HG03378 (cell line): ENCODE data around the gene MMP1.

ENCODE experiments used
- ATAC-seq: cut with Tn5 transposase; IDR thresholded peaks from one replicate; pipeline ENCODE4 v1.9.1; 2021; ENCODE audit warnings: mild to moderate bottlenecking, moderate library complexity; ENCODE audit not compliant: unreplicated experiment

Gene MMP1

GRCh38 chr11:102807921-102808320 is 10.0 kb upstream of the MMP1 start:
- peak; percentile 61 for ATAC-seq

- ATAC-seq = no peak
Observed at GRCh38 chr11:102806296-102806695, 8.3 kb upstream of the MMP1 start.

- no peak for ATAC-seq
Observed at GRCh38 chr11:102802341-102802740, 4.4 kb upstream of the MMP1 start.

- no peak for ATAC-seq
Observed at GRCh38 chr11:102800767-102801166, 2.8 kb upstream of the MMP1 start.

GRCh38 chr11:102799681-102800340 is 1.9 kb upstream of the MMP1 start:
- no peak for ATAC-seq

GRCh38 chr11:102794382-102794781 is 3.6 kb downstream of the MMP1 start:
- ATAC-seq = peak; percentile 88

GRCh38 chr11:102793677-102794290 is 4.2 kb downstream of the MMP1 start:
- no peak for ATAC-seq

- ATAC-seq = no peak
Observed at GRCh38 chr11:102792604-102793003, 5.4 kb downstream of the MMP1 start.

- no peak for ATAC-seq
Observed at GRCh38 chr11:102791271-102792036, 6.5 kb downstream of the MMP1 start.

GRCh38 chr11:102788334-102788995 is 9.5 kb downstream of the MMP1 start:
- no peak for ATAC-seq

- no peak for ATAC-seq
Observed at GRCh38 chr11:102784380-102784779, 13.6 kb downstream of the MMP1 start.

- no peak for ATAC-seq
Observed at GRCh38 chr11:102783720-102784119, 14.2 kb downstream of the MMP1 start.

- ATAC-seq = no peak
Observed at GRCh38 chr11:102783016-102783415, 14.9 kb downstream of the MMP1 start.

- ATAC-seq = no peak
Observed at GRCh38 chr11:102781676-102782075, 16.3 kb downstream of the MMP1 start.

- no peak for ATAC-seq
Observed at GRCh38 chr11:102780491-102780918, 17.5 kb downstream of the MMP1 start, which contains the start of gene MMP10. TSS of gene MMP10 (minus strand) at chr11:102780628. CDS start at chr11:102780591, 37 bp downstream.

GRCh38 chr11:102776454-102776853 is 21.5 kb downstream of the MMP1 start:
- no peak for ATAC-seq

- no peak for ATAC-seq
Observed at GRCh38 chr11:102773386-102773785, 24.6 kb downstream of the MMP1 start.

- no peak for ATAC-seq
Observed at GRCh38 chr11:102771351-102771750, 26.6 kb downstream of the MMP1 start.

- ATAC-seq = no peak
Observed at GRCh38 chr11:102770191-102770590, 27.8 kb downstream of the MMP1 start.

GRCh38 chr11:102767800-102768199 is 30.2 kb downstream of the MMP1 start:
- no peak for ATAC-seq

- no peak for ATAC-seq
Observed at GRCh38 chr11:102763440-102763839, 34.5 kb downstream of the MMP1 start.
